Gastroesophageal sphincter (tissue), 3 donors: ENCODE measurements around the gene CDKL2.

Experiments used
- CTCF ChIP-seq, 4 experiments: fragments of 200-600 bp in 2 of 4; fragments of 450-650 bp in 2 of 4; sonication (generic) in 1 of 4; IDR thresholded peaks; one replicate each; pipeline ENCODE4 v1.5.1; 2017 to 2019; ENCODE audit warnings: antibody characterized with exemption in 4 of 4, mild to moderate bottlenecking in 2 of 4, moderate library complexity in 2 of 4
- EP300 ChIP-seq: sonication (generic); formaldehyde crosslinking; IDR thresholded peaks from one replicate; pipeline ENCODE4 v1.6.1; 2017; ENCODE audit warnings: antibody characterized with exemption, mild to moderate bottlenecking
- POLR2A ChIP-seq, 2 donors: fragments of 450-650 bp; IDR thresholded peaks; one replicate each; pipeline ENCODE4 v1.6.1; 2017; ENCODE audit warnings: antibody characterized with exemption in 2 of 2, mild to moderate bottlenecking in 2 of 2, moderate library complexity in 1 of 2

- TF ChIP-seq CTCF (IDR thresholded peaks at IDR 0.05) (no peak), POLR2A (IDR thresholded peaks at IDR 0.05) (no peak), EP300 (no peak)
These were observed 6.8 kb upstream of the CDKL2 start for GRCh38 chr4:75637176-75637575.
